DND-41 (cell line): ENCODE measurements around the gene MRNIP.

ENCODE experiments used
- ATAC-seq: fragments of 200-7000 bp; cut with Tn5 transposase; 3 replicates; pipeline ENCODE4 v1.9.1; 2021; ENCODE audit warnings: low read depth; ENCODE audit not compliant: insufficient read depth
- DNase-seq: peaks from one replicate; pipeline ENCODE4 v3.0.0-alpha.2; 2020
- H2AFZ ChIP-seq: 2 replicates; pipeline ENCODE4 v1.6.0; 2012; ENCODE audit warnings: low read depth, low read length
- H3K27ac ChIP-seq: 2 replicates; pipeline ENCODE4 v1.5.1; 2012; ENCODE audit warnings: low read length, inconsistent platforms
- H3K27me3 ChIP-seq: fragments of 200-600 bp; sonication (generic); 2 replicates; pipeline ENCODE4 v1.6.0; 2012; ENCODE audit warnings: low read length, mild to moderate bottlenecking, inconsistent platforms; ENCODE audit not compliant: insufficient read depth, poor library complexity
- H3K36me3 ChIP-seq: 2 replicates; pipeline ENCODE4 v1.5.1; 2012; ENCODE audit warnings: low read length, inconsistent platforms; ENCODE audit not compliant: insufficient read depth
- H3K4me1 ChIP-seq: 2 replicates; pipeline ENCODE4 v1.5.1; 2012; ENCODE audit warnings: mild to moderate bottlenecking, low read length; ENCODE audit not compliant: insufficient read depth
- H3K4me2 ChIP-seq: 2 replicates; pipeline ENCODE4 v1.6.0; 2012; ENCODE audit warnings: mild to moderate bottlenecking, moderate library complexity, low read length, inconsistent platforms; ENCODE audit not compliant: insufficient read depth
- H3K4me3 ChIP-seq, 2 experiments: fragments of 200-600 bp in 1 of 2; shearing (Covaris generic) in 1 of 2; 2 replicates each; pipeline ENCODE4 v1.5.1; 2012 to 2016; ENCODE audit warnings: inconsistent platforms in 2 of 2, low read length in 2 of 2, mild to moderate bottlenecking in 2 of 2, low read depth in 1 of 2, moderate library complexity in 1 of 2
- H3K79me2 ChIP-seq: 2 replicates; pipeline ENCODE4 v1.6.0; 2012; ENCODE audit warnings: low read length, inconsistent platforms; ENCODE audit not compliant: insufficient read depth
- H3K9ac ChIP-seq: 2 replicates; pipeline ENCODE4 v1.6.0; 2012; ENCODE audit warnings: low read depth, mild to moderate bottlenecking, inconsistent platforms, low read length, moderate library complexity
- H3K9me3 ChIP-seq: 2 replicates; pipeline ENCODE4 v1.5.1; 2012; ENCODE audit warnings: low read length, moderate library complexity, mild to moderate bottlenecking, inconsistent platforms; ENCODE audit not compliant: insufficient read depth, severe bottlenecking
- H4K20me1 ChIP-seq: 2 replicates; pipeline ENCODE4 v1.6.0; 2012; ENCODE audit warnings: low read length; ENCODE audit not compliant: insufficient read depth
- EZH2 ChIP-seq: IDR thresholded peaks from 3 replicates; pipeline ENCODE4 v1.6.1; 2012; ENCODE audit warnings: borderline replicate concordance, low read depth, mild to moderate bottlenecking, moderate library complexity, low read length, inconsistent platforms; ENCODE audit not compliant: severe bottlenecking
- TF ChIP-seq, protein P1 (sequence below): IDR thresholded peaks from 2 replicates; pipeline ENCODE4 v1.5.1; 2012; ENCODE audit warnings: borderline replicate concordance, low read length, moderate library complexity, mild to moderate bottlenecking; ENCODE audit not compliant: poor library complexity, severe bottlenecking; ENCODE audit errors: extremely low read depth

The MRNIP gene

DNA sequence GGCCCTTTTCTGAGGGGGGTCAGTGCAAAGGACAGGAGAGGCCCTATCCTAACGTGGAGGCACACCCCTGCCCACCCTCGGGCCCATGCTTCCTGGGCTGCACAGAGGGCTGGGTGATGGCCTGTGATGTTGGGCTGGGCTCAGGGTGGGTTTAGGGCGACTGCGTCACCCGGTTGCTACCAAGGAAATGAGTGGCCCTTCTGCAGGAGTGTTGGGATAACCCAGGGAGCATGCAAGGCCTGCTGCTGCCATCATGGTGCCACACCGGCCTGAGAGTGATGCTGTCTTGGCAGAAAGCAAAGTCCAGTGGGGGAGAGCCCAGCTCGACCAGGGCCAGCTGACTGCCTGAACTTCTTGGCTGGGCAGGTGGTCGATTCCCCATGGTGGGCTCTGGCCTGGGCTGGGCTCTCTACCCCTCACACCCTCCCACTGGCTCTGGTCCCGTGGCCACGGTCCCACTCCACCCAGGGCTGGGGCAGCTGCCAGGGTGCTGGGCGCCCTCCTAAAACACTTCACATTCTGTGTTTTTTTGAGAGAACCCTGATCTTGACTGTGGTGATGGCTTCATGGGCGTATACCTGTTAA lies 21.5 kb upstream of the MRNIP start:
- Histone ChIP-seq H3K4me3 (no peak overlapping the region), H3K4me2 (no peak overlapping the region), H3K4me1 (no peaks in the 10 kb centered on the region), H3K9ac (no peak overlapping the region), H3K36me3 (peaks cover 84% of the 10 kb centered on the region), H3K9me3 (peaks cover 18% of the 10 kb centered on the region), H3K79me2 (no peaks in the 10 kb centered on the region), H3K27ac (no peak overlapping the region), H4K20me1 (no peaks in the 10 kb centered on the region), H3K27me3 (no peaks in the 10 kb centered on the region), H2AFZ (no peak overlapping the region)
- no peak for DNase-seq
- TF ChIP-seq, protein P1, sequence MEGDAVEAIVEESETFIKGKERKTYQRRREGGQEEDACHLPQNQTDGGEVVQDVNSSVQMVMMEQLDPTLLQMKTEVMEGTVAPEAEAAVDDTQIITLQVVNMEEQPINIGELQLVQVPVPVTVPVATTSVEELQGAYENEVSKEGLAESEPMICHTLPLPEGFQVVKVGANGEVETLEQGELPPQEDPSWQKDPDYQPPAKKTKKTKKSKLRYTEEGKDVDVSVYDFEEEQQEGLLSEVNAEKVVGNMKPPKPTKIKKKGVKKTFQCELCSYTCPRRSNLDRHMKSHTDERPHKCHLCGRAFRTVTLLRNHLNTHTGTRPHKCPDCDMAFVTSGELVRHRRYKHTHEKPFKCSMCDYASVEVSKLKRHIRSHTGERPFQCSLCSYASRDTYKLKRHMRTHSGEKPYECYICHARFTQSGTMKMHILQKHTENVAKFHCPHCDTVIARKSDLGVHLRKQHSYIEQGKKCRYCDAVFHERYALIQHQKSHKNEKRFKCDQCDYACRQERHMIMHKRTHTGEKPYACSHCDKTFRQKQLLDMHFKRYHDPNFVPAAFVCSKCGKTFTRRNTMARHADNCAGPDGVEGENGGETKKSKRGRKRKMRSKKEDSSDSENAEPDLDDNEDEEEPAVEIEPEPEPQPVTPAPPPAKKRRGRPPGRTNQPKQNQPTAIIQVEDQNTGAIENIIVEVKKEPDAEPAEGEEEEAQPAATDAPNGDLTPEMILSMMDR: no peak
- TF ChIP-seq EZH2: no peak
- no peak; the same call in 1 of the 3 replicates for ATAC-seq

DNA sequence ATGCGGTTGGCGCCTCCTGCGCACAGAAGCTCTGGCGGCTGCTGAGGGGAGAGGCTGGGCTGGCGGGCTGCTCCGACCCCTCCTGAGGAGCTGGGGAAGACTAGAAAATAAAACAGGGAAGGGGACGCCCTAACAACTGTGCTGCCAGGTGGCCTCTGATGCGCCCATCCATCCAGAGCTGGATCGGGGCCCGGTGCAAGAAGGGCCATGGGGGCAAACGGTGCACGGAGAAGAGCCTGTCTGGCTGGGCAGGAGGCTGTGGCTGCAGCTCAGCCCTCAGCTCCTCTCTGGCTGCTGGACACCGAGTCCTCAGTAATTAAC lies 21.0 kb upstream of the MRNIP start:
- Histone ChIP-seq H3K27ac (no peak overlapping the region), H2AFZ (no peak overlapping the region), H3K79me2 (no peaks in the 10 kb centered on the region), H3K4me3 (no peak overlapping the region), H3K4me1 (no peaks in the 10 kb centered on the region), H3K36me3 (peaks cover 84% of the 10 kb centered on the region), H3K9ac (no peak overlapping the region), H4K20me1 (peaks cover 1% of the 10 kb centered on the region; the same call in 1 of the 2 replicates), H3K27me3 (no peaks in the 10 kb centered on the region), H3K4me2 (no peak overlapping the region), H3K9me3 (peaks cover 18% of the 10 kb centered on the region)
- TF ChIP-seq, protein P1: no peak
- no peak for TF ChIP-seq EZH2
- DNase-seq (no peak), ATAC-seq (no peak)

DNA sequence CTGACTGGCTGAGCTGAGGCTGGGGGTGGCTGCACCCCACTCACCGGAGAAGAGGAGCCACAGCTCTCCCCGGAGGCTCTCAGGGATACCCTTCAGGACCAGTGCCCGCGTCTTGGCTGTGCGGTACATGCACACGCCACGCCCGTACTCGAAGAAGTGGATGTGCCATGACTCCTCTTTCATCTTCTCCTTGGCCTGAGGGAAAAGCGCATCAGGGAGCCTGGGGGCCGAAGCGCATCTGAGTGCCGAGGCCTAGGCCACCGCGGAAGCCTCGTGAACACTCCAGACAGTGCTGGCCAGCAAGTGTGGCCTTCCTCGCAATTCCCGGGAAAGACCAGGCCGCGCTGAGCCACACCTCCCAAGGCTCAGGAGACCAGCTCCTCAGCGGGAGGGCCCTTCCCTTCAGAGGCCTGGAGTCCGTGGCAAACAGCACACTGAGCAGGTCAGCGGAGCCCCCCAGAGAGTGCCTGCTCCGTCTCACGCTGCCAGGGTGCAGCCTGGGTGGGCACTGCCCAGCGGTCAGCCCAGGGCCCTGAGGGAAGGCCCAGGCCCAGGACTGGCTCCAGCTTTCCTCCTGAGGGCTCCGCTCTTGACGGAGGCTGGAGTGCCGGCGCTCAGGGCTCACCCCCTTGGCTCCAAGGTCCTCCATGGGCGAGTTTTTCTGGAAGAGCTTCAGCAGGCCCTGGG lies 20.5 kb upstream of the MRNIP start:
- Histone ChIP-seq H3K9me3 (peaks cover 15% of the 10 kb centered on the region), H3K27me3 (no peaks in the 10 kb centered on the region), H2AFZ (no peak overlapping the region), H3K4me2 (no peak overlapping the region), H3K4me3 (no peak overlapping the region), H3K79me2 (no peaks in the 10 kb centered on the region), H3K9ac (no peak overlapping the region), H3K36me3 (peaks cover 84% of the 10 kb centered on the region), H3K27ac (no peak overlapping the region), H3K4me1 (no peaks in the 10 kb centered on the region), H4K20me1 (peaks cover 4% of the 10 kb centered on the region; the same call in 1 of the 2 replicates)
- ATAC-seq (no peak), DNase-seq (no peak)
- no peak for TF ChIP-seq EZH2
- TF ChIP-seq, protein P1: no peak
